NCI-H1092 treated with DMSO at 0.1 percent for 48 hours (cell line): Measurements from ENCODE around the gene CELF1.

Source experiments
- DNase-seq: peaks from one replicate; lab custom pipeline; 2025; lab: John Stamatoyannopoulos, UW

The CELF1 gene

DNA sequence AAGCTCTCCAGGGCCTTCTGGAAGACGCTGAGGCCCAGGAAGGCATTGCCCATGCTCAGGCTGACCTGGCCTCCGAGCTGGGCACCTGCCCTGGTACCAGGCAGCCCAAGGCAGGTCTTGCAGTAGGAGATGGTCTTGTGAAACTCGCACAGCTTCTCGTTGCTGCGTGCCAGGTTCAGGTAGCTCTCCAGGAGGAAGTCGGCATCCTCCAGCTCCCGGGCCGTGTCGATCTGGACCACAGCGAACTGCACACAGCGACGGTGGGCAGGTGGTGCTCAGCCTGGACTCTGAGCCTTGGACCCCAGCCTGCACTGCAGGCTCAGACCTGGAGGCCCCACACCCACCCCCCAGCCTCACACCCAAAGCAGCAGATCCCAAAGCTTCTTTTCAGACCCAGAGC, 105.0 kb downstream of the CELF1 start:
- DNase-seq: no peak

DNA sequence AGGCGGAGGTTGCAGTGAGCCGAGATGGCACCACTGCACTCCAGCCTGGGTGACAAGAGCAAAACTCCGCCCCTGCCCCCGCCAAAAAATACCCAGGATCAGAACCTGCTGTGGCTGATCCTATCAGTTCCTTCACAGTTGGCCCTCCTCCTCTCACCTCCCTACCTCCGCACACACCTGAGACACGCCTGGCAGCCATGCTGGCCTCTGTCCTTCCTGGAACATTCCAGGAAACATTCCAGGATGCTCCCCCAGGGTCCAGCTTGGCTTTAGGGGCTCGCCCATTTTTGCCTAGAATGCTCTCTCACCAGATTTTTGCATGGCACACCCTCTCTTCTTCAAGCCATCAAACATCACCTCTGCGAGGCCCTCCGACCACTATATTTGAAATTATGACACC, 106.1 kb downstream of the CELF1 start:
- DNase-seq: no peak

DNA sequence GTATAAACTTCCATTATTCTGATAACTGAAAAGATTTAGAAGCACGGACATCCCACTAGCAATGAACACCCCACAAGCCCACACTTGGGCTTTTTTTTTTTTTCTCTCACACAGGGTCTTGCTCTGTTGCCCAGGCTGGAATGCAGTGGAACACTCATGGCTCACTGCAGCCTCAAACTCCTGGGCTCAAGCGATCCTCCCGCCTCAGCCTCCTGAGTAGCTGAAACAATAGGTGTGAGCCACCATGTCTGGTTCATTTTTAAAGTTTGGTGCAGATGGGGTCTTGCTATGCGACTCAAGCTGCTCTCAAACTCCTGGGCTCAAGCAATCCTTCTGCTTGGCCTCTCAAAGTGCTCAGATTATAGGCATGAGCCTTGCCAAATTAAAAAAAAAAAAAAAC, 107.1 kb downstream of the CELF1 start:
- no peak for DNase-seq

DNA sequence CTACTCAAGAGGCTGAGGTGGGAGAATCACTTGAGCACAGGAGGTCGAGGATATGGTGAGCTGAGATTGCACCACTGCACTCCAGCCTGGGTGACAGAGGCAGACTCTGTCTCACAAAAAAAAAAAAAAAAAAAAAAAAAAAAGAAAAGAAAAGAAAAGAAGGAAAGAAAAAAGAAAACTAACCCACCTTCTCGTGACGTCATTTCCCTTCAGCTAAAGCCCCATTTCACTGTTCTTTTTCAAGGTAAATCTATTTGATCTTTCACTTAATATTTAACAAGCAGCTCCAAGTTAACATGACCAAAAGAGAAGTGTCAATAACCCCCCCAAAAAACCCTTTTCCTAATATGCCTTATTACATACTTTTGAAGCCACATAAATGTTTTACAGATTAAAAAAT, 109.1 kb downstream of the CELF1 start:
- no peak for DNase-seq

DNA sequence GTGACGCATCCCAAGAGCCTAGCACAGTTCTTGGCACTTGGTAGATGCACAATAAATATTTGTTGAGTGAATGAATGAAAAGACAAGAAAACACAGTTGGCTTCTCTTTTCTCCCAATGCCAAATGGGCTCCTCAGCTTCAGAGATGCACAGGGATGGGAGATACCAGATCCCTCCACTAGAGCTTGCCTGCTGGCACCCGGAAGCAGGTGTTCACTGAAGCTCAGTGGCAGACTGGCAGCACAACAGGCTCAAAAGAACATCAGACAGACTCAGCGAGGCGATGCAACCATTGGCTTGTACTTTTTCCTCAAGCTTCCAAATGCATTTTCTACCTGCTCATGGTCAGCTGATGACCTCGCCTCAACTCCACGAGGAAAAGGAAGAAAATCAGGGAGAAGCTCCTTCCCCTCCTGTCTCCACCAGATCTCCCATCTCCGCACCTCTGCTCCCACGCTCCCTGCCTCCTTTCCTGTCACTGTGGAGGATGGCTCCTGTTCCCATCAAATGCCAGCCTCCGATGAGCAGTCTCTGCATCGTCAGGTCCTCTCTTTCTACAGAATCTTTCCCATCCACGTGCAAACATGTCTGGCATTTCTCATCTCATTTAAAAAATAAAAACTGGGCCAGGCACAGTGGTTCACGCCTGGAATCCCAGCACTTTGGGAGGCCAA, 109.8 kb downstream of the CELF1 start:
- DNase-seq: peak; percentile 69

DNA sequence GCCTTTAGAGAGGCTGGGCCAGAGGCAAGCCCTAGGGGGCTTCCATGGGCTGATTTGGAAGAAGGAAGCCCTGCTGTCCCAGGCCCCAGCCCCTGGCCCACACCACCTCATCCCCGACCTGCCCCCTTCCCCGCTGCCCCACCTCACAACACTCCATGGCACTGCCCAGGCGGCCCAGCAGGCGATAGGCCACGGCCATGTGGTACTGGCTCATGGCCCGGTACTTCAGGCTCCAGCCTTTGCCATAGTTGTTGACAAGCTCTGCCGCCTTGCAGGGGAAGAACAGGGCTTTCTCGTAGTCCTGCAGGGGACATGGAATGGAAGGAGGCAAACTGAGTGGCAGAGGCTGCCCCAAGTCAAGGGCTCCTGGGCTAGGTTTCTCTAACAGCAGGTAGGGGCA, 110.4 kb downstream of the CELF1 start:
- DNase-seq: no peak

DNA sequence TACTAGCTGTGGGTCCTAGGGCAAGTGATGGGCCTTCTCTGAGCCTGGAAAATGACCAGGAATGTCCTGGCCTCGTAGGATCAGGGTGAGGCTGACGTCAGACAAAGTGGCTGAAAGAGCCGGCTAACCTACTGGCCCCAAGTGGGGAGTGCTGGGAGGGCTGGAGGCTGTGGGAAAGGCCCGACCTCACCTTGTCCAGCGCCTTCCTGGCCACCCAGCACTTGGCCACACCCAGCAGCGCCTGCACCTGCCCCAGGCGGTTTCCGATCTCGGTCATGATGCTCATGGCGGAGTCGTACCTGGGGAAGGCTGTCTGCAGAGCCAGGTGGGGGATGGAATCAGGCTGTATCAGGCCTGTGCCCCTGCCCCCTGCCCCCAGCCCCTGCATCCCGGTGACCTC, 111.5 kb downstream of the CELF1 start:
- DNase-seq: no peak

DNA sequence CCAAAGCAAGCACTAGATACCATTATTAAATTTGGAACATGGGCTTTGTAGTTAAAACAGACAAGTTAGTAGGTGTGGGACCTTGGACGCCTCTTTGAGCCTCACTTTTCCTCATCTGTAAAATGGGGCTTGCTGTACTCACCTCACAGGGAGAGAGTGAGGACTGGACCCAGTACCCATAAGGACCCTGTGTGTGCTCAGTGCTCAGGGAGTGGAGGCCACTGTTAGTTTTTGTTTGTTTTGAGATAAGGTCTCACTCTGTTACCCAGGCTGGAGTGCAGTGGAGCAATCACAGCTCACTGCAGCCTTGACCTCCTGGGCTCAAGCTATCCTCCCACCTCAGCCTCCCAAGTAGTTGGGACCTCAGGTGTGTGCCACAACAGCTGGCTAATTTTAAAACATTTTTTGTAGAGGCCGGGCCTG, 112.9 kb downstream of the CELF1 start:
- DNase-seq: no peak

DNA sequence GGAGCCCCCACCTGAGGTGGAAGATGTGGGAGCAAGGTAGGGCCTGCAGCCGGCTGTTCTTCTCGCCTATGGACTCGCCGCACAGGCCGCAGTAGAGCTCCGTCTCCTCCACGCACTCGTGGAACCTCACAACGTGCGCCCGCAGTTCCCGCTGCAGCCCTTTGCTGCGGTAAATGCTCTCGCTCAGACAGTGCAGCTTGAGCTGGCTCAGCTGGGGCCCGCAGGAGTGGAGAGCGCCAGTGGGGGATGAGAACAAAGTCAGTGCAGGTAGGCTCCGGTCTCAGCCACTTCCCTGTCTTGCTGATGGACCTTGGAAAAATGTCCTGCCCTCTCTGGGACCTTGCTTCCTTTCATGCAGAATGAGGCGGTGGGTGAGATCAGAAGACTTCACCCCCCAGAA, 114.2 kb downstream of the CELF1 start:
- no peak for DNase-seq

DNA sequence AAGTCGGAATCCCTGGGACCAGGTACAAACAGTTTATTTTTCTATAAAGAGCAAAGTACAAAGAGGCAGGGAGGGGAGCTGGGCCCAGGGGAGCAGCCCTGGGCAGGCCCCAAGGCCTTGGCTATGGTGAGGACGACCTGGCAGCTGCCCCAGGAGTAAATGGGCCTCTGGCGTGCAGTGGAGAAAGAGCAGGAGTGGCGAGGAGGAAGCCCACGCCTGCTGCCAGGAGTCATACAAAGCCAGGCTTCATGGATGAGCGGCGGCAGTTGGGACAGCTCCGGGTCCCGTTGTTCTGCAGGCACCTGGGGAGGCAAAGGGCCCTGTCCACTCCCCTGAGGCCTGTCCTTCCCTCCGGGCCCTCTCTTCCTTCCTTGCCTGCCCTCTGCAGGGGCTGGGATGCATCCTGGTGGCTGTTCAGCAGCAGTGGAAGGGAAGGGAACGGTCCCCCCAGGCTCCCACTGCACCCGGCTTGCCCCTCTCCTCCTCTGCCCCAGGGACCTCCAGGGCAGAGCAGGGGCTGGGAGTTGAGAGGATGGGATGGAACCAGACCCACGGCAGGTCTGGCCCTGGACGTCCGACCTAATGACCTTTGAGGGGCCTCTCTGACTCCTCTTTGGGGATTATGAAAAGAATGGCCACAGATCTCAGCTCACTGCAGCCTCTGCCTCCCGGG, 115.0 kb downstream of the CELF1 start:
- DNase-seq: peak; percentile 80

DNA sequence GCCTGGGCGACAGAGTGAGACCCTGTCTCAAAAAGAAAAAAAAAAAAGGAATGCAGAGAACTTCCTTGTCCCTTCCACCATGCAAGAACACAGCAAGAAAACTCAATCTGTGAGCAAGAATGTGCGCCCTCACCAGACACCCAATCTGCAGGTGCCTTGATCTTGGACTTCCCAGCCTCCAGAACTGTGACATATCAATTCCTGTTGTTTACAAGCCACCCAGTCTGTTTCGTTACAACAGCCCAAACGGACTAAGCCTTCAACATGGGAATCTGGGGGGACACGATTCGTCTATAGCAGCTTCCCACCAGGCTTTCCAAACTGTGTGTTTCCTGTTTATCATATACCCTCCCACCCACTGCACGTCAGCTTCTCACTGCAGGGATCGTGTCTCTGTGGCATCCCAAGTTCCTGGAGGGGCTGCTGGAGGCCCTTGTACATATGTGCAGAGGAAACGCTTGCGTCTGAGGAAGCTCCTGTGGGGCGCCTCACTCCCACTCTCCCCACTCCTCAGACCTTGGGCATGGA, 115.7 kb downstream of the CELF1 start:
- no peak for DNase-seq

DNA sequence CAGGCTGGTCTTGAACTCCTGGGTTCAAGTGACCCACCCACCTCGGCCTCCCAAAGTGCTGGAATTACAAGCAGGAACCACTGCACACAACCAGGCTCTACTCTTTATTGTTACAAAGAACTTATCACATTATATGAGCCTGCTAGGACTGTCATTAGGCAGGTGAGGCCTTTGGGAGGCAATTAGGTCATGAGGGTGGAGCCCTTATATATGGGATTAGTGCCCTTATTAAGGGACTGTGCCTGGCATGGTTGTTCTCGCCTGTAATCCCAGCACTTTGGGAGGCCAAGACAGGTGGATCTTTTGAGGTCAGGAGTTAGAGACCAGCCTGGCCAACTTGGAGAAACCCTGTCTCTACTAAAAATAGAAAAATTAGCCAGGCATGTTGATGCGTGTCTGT, 116.2 kb downstream of the CELF1 start:
- no peak for DNase-seq

DNA sequence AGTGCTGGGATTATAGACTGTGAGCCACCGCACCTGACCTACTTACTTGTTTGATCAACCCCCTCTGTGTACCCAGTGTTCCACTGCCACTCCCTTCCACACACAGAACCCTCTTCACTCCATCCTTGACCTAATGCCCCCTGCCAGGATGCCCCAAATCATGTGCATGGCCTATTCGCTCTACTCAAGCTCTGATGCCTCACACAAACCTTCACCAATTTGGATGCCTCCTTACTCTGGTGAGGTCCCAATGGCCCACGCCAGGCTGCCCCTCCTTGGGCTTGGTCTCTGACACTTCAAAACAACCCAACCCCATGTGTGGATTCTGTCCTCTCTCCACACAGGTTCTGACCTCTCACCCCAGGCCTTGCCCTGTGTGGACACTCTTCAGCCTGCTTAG, 117.2 kb downstream of the CELF1 start:
- DNase-seq: no peak

DNA sequence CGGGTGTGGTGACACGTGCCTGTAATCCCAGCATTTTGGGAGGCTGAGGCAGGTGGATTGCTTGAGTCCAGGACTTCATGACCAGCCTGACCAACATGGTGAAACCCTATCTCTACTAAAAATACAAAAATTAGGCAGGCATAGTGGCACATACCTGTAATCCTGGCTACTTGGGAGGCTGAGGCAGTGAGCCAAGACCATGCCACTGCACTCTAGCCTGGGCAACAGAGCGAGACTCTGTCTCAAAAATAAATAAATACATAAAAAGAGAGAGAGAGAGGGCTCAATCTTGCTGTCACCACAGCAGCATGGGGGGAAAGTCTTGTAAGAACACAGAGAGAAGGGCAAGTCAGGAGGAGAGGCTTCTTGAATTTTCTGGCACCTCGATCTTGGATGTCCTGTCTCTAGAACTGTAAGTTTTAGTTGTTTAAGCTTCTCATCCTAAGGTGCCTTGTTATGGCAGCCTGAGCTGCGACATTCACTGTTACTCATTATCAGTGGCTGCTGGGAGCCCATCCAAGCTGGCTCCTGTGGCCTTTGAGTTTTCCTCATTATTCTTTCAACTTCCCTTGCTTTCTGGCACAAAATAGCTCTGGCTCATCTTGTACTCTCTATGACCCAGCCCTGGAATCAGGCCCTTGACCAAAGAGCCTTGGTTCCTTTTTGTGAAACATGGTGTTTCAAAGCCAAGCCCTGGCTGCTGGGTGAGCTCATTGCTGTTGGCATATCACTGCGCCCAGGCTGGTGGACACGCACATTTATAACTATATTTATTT, 118.7 kb downstream of the CELF1 start:
- DNase-seq: peak; percentile 20

DNA sequence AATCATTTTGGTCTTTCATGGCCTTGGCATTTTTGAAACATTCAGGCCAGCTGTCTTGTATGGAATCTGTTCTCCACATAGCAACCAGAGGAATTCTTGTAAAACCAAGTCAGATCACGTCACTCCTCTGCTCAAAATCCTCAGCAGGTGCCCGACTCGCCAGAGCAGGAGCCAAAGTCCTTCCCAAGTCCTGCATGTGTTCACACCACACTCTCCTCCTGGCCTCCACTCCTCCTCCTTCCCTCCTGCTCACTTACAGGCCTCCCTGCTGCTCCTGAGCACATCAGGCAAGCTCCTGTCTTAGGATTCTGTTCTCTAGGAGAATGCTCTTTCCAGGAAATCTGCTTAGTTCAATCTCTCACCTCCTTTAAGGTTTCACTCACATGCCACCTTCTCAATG, 119.8 kb downstream of the CELF1 start:
- DNase-seq: no peak

DNA sequence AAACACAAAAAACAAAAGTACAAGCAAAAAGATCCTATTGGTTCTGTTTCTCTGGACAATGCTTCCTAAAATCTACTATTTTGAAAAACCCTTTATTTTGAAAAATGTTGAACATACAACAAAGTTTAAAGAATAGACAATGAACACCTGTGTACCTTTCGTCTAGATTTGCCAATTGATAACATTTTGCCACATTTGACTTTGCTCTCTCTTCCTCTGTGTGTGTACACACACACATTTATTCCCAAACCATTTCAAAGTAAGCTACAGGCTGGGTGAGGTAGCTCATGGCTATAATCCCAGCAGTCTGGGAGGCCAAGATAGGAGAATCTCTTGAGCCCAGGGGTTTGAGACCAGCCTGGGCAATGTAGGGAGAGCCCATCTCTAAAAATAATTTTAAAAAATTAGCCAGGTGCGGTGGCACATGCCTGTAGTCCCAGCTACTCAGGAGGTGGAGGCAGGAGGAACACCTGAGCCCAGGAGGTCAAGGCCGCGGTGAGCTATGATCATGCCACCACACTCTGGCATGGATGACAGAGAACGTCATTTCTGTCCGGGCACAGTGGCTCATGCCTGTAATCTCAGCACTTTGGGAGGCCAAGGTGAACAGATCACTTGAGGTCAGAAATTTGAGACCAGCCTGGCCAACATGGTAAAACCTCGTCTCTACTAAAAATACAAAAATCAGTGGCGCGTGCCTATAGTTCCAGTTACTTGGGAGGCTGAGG, 121.4 kb downstream of the CELF1 start:
- DNase-seq: no peak

DNA sequence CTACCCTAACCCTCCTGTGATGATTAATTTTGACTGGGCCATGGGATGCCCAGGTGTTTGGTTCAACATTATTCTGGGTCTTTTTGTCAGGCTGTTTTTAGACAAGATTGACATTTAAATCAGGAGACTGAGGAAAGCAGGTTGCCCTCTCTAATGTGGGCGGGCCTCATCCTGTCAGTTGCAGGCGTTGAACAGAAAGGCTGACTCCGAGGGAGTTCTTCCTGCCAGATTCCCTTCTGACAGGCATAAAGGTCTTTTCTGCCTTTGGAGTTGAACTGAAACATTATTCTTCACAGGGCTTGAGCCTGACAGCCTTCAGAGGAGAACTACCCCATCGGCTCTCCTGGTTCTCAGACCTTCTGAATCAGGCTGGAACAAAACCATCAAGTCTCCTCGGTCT, 122.4 kb downstream of the CELF1 start:
- no peak for DNase-seq

DNA sequence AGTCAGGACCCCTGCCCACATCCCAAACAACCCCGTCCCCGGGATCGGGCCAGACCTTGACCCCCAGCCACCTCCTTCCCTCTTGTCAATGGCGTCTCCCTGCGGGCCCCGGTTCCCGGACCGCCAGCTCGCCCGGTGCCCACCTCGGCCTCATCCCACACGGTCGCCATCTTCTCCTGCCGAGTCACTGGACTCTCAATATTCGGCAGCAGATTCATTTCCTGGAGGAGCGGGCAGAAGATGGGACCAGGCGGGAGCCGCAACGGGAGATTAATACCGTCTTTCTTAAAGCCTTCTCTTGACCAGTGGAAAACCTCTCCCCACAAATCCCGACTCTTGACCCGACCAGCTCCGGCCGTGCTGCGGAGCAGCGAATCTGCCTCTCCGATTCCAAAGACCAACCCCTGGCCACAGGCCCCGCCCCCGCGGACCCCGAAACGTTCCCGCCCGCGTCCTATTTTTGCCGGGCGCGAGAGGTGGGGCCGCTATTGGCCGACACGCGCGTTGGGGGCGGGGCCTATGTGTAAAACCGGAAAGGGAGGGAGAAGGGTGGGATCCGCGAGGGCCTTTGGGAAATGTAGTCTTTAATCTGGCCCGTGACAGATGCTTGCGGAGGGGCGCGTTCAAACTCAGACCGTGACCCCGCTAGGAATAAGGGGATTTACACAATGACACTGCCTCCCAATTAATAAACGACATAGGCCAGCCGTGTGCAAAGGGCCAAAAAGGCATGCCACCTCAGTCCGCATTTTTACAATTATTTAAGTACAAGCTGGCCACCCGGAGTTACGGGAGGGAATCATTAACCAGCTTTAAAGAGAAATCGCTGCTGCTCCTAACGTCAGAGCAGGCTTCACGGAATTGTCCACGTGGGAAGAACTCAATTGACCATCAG, 126.6 kb downstream of the CELF1 start, which contains the start of gene PSMC3:
TSS of gene PSMC3 (minus strand) at position 378 of the 895 bp plus-strand sequence. CDS start at position 218, 160 bp downstream.
- peak; percentile 98 for DNase-seq

DNA sequence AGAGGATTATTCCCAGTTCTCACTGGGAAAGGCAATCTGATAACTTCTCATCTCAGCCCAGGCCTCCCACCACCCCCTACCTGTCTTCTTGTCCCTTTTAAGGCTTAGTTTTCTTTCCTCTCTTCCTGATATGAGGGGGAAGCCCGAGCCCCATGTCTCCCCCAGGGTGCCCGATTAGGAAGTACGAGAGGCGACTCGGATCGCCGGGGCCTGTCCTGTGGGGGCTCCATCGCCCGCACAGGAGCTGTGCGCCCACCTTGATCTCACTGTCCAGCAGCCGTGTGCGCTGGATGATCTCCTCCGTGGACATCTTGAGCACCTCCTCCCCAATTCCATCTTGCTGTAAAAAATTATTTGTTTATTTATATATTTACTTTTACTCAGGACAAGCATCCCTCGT, 127.3 kb downstream of the CELF1 start:
- DNase-seq: no peak

DNA sequence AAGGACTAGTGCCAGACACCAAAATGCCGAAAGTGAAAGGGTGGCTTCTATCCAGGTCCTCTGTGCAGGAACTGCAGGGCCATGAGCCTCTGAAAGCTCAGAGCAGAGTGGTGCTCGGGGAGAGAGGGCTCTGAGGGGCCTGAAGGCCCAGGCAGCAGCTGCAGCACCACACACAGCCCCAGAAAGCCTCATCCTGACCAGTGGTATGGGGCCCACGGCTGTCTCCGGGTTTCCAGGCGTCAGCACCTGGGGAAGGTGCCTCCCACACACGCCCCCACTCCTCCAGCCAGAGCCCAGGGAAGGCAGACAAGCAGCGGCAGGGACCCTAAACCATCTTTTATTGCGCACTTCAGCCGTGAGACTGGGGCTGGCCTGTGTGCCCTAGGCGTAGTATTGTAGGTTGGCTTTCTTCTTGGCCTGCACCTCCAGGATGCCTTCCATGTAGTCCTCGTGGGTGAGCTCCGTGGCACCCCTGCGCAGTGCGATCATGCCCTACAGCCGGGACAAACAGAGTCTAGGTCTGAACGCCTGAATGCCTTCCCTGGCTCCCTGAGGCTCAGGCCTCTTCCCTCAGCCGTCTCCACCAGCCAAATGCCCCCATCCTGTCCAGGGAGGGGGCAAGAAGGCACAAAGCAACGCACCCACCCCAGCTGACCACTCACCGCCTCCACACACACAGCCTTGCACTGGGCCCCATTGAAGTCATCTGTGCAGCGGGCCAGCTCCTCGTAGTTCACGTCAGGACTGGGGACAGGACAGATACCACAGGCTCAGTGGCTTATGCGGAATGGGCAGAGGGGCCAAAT, 134.3 kb downstream of the CELF1 start:
- no peak for DNase-seq
